Spleen (tissue), 7 donors: ENCODE measurements around the gene SPZ1.

Source experiments
- CTCF ChIP-seq, 11 experiments: fragments of 200-600 bp in 7 of 11; fragments of 450-650 bp in 4 of 11; sonication (generic) in 4 of 11; IDR thresholded peaks in 8 of 11; conservative IDR thresholded peaks in 3 of 11; 1 replicate in 7 of 11; 2 replicates in 4 of 11; pipeline versions ENCODE4 v1.4.0 to v1.8.0; 2016 to 2021; ENCODE audit warnings: antibody characterized with exemption in 11 of 11, inconsistent platforms in 4 of 11, mild to moderate bottlenecking in 1 of 11
- POLR2A ChIP-seq, 3 donors: fragments of 450-650 bp; IDR thresholded peaks; one replicate each; pipeline ENCODE4 v1.5.1; 2017; ENCODE audit warnings: antibody characterized with exemption in 3 of 3, mild to moderate bottlenecking in 1 of 3
- POLR2AphosphoS5 ChIP-seq, 3 donors: sonication (generic); formaldehyde crosslinking; IDR thresholded peaks; one replicate each; pipeline ENCODE4 v1.5.1; 2017; ENCODE audit warnings: antibody characterized with exemption in 3 of 3
- donor health status: DM: no; HTN: no; CAD: no; lungs with moderate emphysema.
- donor health status: DM: no; HTN: no; CAD: no.
- donor health status: DM: no; HTN: no; CAD: no.

- no peak for TF ChIP-seq CTCF (IDR thresholded peaks at IDR 0.05 in 8 of 11, conservative IDR thresholded peaks at IDR 0.05 in 3 of 11)
- TF ChIP-seq POLR2AphosphoS5 (IDR thresholded peaks at IDR 0.05): no peak
- no peak for TF ChIP-seq POLR2A (IDR thresholded peaks at IDR 0.05)
These were observed 50.6 kb downstream of the SPZ1 start for GRCh38 chr5:80370390-80370789.
